ENCODE data around the gene SFTPA2.
"Not testable (repeated sequence)": the region's sequence is repeated elsewhere in the genome, so short reads cannot be mapped to it uniquely, and the experiment has no call there.

Gene SFTPA2

DNA sequence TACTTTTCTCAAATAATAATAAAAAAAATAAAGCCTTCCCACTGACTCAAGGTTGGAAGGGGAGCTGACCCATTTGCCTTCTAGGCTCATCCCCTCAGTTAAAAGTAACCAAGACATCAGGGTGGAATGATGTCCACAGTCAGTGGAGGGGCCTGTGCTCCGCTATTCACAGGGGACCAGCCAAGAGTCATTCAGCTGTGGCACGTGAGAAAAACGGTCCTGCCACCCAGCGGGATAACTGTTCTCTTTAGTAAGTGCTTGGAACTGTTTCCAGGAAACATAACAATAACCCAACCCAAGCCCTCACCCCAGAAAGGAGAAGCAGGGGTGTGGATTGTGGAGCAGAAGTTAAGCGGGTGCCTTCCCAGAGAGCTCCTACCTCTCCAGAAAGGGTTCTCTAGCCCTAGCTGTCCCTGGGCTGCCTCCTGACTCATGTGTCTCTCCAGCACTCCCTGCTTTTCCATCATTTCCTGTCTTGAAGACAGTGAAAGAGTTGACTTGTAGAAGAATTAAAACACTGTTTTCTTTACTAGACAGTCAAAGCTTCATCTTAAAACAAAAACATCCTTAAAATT is 50.2 kb downstream of the SFTPA2 start:
- DNase-seq, result not testable (repeated sequence)

DNA sequence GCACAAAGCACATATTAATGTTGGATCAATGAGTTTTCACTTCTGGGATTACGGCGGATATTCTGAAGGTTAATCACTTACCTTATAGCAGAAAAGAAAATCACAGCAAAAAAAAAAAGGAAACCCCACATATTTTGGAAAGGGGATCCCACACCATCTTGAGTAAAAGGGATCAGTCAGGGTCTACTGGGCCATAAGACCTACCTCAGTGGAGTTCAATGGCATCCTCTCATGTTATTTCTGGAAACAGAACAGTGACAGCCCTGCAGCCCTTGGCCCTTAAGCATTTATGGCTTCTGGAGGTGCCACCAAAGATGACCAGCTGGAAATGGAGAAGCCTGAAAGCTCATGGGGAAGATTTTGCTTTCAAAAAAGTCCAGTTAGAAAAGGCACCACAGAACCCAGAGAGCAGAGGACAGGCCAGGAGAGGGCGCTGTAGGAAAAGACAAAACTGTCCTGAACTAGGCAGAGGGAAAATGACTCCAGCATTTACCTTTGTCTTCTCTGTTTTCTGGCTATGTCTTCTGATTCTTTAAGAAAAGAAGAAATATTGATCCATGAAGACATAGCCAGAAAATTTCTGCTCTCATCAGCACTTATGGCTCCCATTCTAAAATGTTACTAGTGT is 50.8 kb downstream of the SFTPA2 start:
- DNase-seq, result not testable (repeated sequence)

DNA sequence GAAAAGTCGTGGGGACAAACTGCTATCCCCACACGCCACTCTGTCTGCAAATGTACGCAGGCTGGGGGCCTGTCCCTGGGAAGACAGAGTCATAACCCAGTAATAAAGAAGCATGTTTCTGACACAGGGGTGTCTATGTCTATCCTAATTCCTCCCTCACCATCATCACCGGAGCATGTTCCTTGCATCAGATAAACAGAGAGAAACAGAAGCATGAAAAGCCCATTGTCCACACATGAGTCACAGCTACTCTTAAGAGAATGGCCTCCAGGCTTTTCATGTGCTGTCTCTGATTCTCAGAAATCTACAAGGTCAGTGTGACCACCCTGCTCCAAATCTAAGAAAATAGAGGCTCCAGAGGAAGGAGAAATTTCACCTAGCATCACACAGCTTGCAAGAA is 52.0 kb downstream of the SFTPA2 start:
- DNase-seq, result not testable (repeated sequence)

DNA sequence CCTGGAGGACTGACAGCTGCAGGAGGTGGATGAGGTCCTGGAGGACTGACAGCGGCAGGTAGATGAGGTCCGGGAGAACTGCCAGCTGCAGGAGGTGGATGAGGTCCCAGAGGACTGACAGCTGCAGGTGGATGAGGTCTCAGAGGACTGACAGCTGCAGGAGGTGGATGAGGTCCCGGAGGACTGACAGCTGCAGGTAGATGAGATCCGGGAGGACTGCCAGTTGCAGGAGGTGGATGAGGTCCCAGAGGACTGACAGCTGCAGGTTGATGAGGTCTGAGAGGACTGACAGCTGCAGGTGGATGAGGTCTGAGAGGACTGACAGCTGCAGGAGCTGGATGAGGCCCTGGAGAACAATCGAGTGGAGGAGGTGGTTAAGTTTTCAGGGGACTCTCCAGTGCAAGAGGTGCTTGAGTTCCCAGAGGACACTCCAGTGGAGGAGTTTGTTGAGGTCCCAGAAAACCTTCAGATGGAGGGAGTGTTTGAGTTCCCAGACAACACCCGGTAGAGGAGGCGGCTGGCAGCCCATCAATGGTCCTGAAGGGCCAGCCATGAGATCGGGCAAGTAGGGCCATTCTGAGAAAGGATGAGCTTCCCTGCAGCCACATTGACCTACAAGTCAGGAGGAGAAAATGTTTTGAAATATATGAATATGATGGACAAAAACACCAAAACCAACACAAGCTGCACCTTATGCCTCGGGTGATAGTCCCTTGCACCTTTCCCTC is 52.6 kb downstream of the SFTPA2 start:
- DNase-seq, result no peak
